H9 (cell line): ENCODE measurements around the gene CDH5. TPM values are rescaled to one million over a fixed set of nuclear protein-coding genes. Genes with fewer than 3 reads are reported as not detected.

Source experiments
- DNase-seq: peaks from one replicate; pipeline ENCODE4 v3.0.0-alpha.2; 2017
- H2AFZ ChIP-seq: one replicate; pipeline ENCODE4 v1.6.1; 2013; ENCODE audit warnings: mild to moderate bottlenecking, low read length, control low read depth, moderate library complexity
- H2AK5ac ChIP-seq: 2 replicates; pipeline ENCODE4 v1.6.1; 2013; ENCODE audit warnings: low read length, control low read depth, mixed read lengths; ENCODE audit not compliant: insufficient read length
- H2BK120ac ChIP-seq: one replicate; pipeline ENCODE4 v1.6.1; 2013; ENCODE audit warnings: low read depth, mild to moderate bottlenecking, low read length, control low read depth, inconsistent platforms; ENCODE audit not compliant: poor library complexity, severe bottlenecking
- H2BK12ac ChIP-seq: 2 replicates; pipeline ENCODE4 v1.6.1; 2013; ENCODE audit warnings: low read length, control low read depth, mixed read lengths, low read depth; ENCODE audit not compliant: insufficient read length
- H2BK15ac ChIP-seq: 2 replicates; pipeline ENCODE4 v1.6.1; 2013; ENCODE audit warnings: low read depth, low read length, control low read depth
- H2BK20ac ChIP-seq: one replicate; pipeline ENCODE4 v1.6.1; 2013; ENCODE audit warnings: low read depth, mild to moderate bottlenecking, low read length, control low read depth, inconsistent platforms; ENCODE audit not compliant: poor library complexity, severe bottlenecking
- H2BK5ac ChIP-seq: 2 replicates; pipeline ENCODE4 v1.6.1; 2013; ENCODE audit warnings: low read length, control low read depth, mixed read lengths; ENCODE audit not compliant: insufficient read length
- H3K14ac ChIP-seq: 2 replicates; pipeline ENCODE4 v1.6.1; 2013; ENCODE audit warnings: low read length, control low read depth; ENCODE audit not compliant: insufficient read depth
- H3K18ac ChIP-seq: 2 replicates; pipeline ENCODE4 v1.6.1; 2013; ENCODE audit warnings: low read depth, mild to moderate bottlenecking, mixed read lengths, low read length, control low read depth; ENCODE audit not compliant: insufficient read length
- H3K23ac ChIP-seq: 2 replicates; pipeline ENCODE4 v1.6.1; 2013; ENCODE audit warnings: low read length, control low read depth, mixed read lengths, low read depth; ENCODE audit not compliant: insufficient read length
- H3K23me2 ChIP-seq: 2 replicates; pipeline ENCODE4 v1.6.1; 2013; ENCODE audit warnings: low read depth, mild to moderate bottlenecking, mixed read lengths, low read length, control low read depth; ENCODE audit not compliant: insufficient read length, poor library complexity, severe bottlenecking
- H3K27ac ChIP-seq: 2 replicates; pipeline ENCODE4 v1.5.1; 2013; ENCODE audit warnings: low read length, control low read depth, mixed read lengths, low read depth; ENCODE audit not compliant: insufficient read length
- H3K27me3 ChIP-seq: 2 replicates; pipeline ENCODE4 v1.6.1; 2013; ENCODE audit warnings: low read length, control low read depth, inconsistent platforms; ENCODE audit not compliant: insufficient read depth
- H3K4ac ChIP-seq: 2 replicates; pipeline ENCODE4 v1.6.1; 2013; ENCODE audit warnings: low read depth, mild to moderate bottlenecking, control low read depth, inconsistent platforms, low read length, moderate library complexity
- H3K4me1 ChIP-seq: 2 replicates; pipeline ENCODE4 v1.6.1; 2013; ENCODE audit warnings: low read length, control low read depth, inconsistent platforms; ENCODE audit not compliant: insufficient read depth
- H3K4me2 ChIP-seq: 2 replicates; pipeline ENCODE4 v1.6.1; 2013; ENCODE audit warnings: low read length, control low read depth, mixed read lengths; ENCODE audit not compliant: insufficient read length, insufficient read depth
- H3K56ac ChIP-seq: 2 replicates; pipeline ENCODE4 v1.6.1; 2013; ENCODE audit warnings: low read depth, mild to moderate bottlenecking, mixed read lengths, low read length, control low read depth; ENCODE audit not compliant: insufficient read length
- H3K79me1 ChIP-seq: 2 replicates; pipeline ENCODE4 v1.6.1; 2013; ENCODE audit warnings: low read depth, mild to moderate bottlenecking, moderate library complexity, low read length, control low read depth, inconsistent platforms; ENCODE audit not compliant: insufficient read depth, poor library complexity, severe bottlenecking
- H3K79me2 ChIP-seq: 2 replicates; pipeline ENCODE4 v1.6.1; 2013; ENCODE audit warnings: low read length, control low read depth, inconsistent platforms; ENCODE audit not compliant: insufficient read depth
- H3K9ac ChIP-seq: 2 replicates; pipeline ENCODE4 v1.6.1; 2013; ENCODE audit warnings: low read length, control low read depth, mixed read lengths; ENCODE audit not compliant: insufficient read length; ENCODE audit errors: extremely low read depth
- H3K9me3 ChIP-seq: one replicate; pipeline ENCODE4 v1.6.1; 2013; ENCODE audit warnings: low read depth, low read length, inconsistent platforms; ENCODE audit not compliant: control insufficient read depth
- H3T11ph ChIP-seq: one replicate; pipeline ENCODE4 v1.6.1; 2013; ENCODE audit warnings: mild to moderate bottlenecking, low read length, control low read depth, inconsistent platforms
- H4K20me1 ChIP-seq: one replicate; pipeline ENCODE4 v1.6.1; 2013; ENCODE audit not compliant: control insufficient read depth, insufficient read length, insufficient read depth
- H4K5ac ChIP-seq: 2 replicates; pipeline ENCODE4 v1.6.1; 2013; ENCODE audit warnings: low read depth, mild to moderate bottlenecking, mixed read lengths, low read length, control low read depth; ENCODE audit not compliant: insufficient read length
- H4K8ac ChIP-seq: replicated peaks from 2 replicates; pipeline ENCODE4 v1.6.1; 2013; ENCODE audit warnings: low read length, control low read depth, mixed read lengths, low read depth; ENCODE audit not compliant: insufficient read length
- H4K91ac ChIP-seq: 2 replicates; pipeline ENCODE4 v1.6.1; 2013; ENCODE audit warnings: low read depth, mild to moderate bottlenecking, moderate library complexity, mixed read lengths, low read length, control low read depth; ENCODE audit not compliant: insufficient read length
- H3K27ac Mint-ChIP-seq, 3 experiments: 2 replicates in 2 of 3; 3 replicates in 1 of 3; pipeline ENCODE4 v1.8.0; 2020 to 2021; ENCODE audit warnings: mixed read lengths in 3 of 3, mild to moderate bottlenecking in 1 of 3, moderate library complexity in 1 of 3
- H3K27me3 Mint-ChIP-seq: 2 replicates; pipeline ENCODE4 v1.8.0; 2021; ENCODE audit warnings: low read depth, mild to moderate bottlenecking, moderate library complexity, mixed read lengths
- H3K36me3 Mint-ChIP-seq, 3 experiments: 2 replicates in 2 of 3; 3 replicates in 1 of 3; pipeline ENCODE4 v1.8.0; 2020 to 2021; ENCODE audit warnings: low read depth in 3 of 3, mixed read lengths in 3 of 3; ENCODE audit not compliant: insufficient read depth in 1 of 3
- H3K4me1 Mint-ChIP-seq, 2 experiments: 2 replicates each; pipeline ENCODE4 v1.8.0; 2020; ENCODE audit warnings: mixed read lengths in 2 of 2
- H3K4me3 Mint-ChIP-seq, 2 experiments: 2 replicates in 1 of 2; 3 replicates in 1 of 2; pipeline ENCODE4 v1.8.0; 2020 to 2021; ENCODE audit warnings: mild to moderate bottlenecking in 2 of 2, mixed read lengths in 2 of 2, moderate library complexity in 1 of 2
- H3K9me3 Mint-ChIP-seq, 2 experiments: 2 replicates in 1 of 2; 3 replicates in 1 of 2; pipeline ENCODE4 v1.8.0; 2020; ENCODE audit warnings: mild to moderate bottlenecking in 2 of 2, mixed read lengths in 2 of 2, moderate library complexity in 1 of 2
- WGBS: extraction: QIAGEN DNeasy Blood & Tissue Kit; methylation state at CpG from one replicate; pipeline ENCODE4 v1.1.7; 2013; ENCODE audit warnings: missing lambda C conversion rate, low lambda C conversion rate, mixed read lengths; ENCODE audit not compliant: insufficient read length; ENCODE audit errors: extremely low coverage; 5-methylcytosine and 5-hydroxymethylcytosine counted together
- total RNA-seq: library from RNA; stranded (reverse); gene quantifications from 2 replicates; pipeline ENCODE4 v1.2.1, GENCODE V29; 2021
- TF ChIP-seq, protein P1 (sequence below): fragments of 200-600 bp; sonication (generic); conservative IDR thresholded peaks from 3 replicates; pipeline ENCODE4 v1.8.0; 2021; ENCODE audit warnings: antibody characterized with exemption, mild to moderate bottlenecking

CDH5 gene
- total RNA-seq, 1 experiment from 2014 or later = 0.20 TPM

DNA sequence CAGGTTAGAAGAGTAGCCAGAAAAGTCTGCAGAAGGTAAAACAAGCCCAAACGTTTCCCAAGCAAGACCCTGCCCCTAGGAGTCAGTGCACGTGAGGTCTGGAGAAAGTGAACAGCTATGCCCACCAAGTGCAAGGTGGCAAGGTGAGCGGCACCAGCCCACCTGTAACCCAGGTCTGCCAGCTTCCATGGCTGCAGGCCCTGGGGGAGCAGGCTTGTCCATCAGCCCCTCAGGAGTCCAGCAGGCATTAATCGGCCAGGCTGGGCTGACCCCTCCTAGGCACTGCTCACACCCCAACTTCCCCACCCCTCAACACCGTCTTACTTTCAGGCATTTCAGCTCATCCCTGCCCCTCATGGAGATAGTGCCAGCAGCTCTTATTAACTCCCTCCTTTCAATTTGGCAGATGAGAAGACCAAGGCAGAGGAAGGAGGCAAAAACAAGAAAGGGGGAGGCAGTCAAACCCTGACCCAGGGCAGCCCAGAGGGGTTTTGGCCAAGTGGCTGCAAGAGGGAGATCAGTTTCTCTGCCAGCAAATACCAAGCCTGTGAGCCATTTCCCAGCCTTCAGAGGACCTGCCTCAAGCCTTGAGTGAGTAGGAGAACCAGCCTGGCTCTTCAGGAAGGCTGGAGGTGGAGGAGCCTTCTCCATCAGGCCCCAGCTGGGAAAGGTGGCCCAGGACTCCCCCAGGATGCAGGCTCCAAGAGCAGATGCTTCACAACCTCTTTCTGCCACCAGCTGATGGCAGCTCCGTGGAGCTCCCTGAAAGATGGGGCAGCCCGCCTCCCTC is 75.3 kb downstream of the CDH5 start:
- no peaks in the 10 kb centered on the region for H4K20me1 ChIP-seq
- H3K79me2 ChIP-seq = no peaks in the 10 kb centered on the region
- Mint-ChIP-seq H3K4me1 (peaks cover 9 to 17% of the 10 kb centered on the region in 2 experiments), H3K4me3 (no peak overlapping the region), H3K9me3 (no peaks in the 10 kb centered on the region), H3K27me3 (peaks cover 35% of the 10 kb centered on the region), H3K27ac (no peak overlapping the region), H3K36me3 (no peaks in the 10 kb centered on the region)
- no peak overlapping the region for H2BK15ac ChIP-seq
- H3K18ac ChIP-seq = no peak overlapping the region
- H2BK20ac ChIP-seq = no peak overlapping the region
- no peaks in the 10 kb centered on the region for H3K79me1 ChIP-seq
- H3T11ph ChIP-seq = no peak overlapping the region
- H3K9me3 ChIP-seq = no peaks in the 10 kb centered on the region
- no peak overlapping the region for H4K91ac ChIP-seq
- H3K14ac ChIP-seq = no peak overlapping the region
- H3K9ac ChIP-seq = no peak overlapping the region
- H2BK120ac ChIP-seq = no peak overlapping the region
- no peak overlapping the region for H2AFZ ChIP-seq
- no peak overlapping the region for H3K4me2 ChIP-seq
- no peak overlapping the region for H3K56ac ChIP-seq
- H3K23ac ChIP-seq = no peak overlapping the region
- no peak overlapping the region for H4K5ac ChIP-seq
- H3K4me1 ChIP-seq = no peaks in the 10 kb centered on the region
- no peak overlapping the region for H2BK12ac ChIP-seq
- WGBS = no CpG with 5 or more reads among the region's 7 CpGs
- H3K27me3 ChIP-seq = no peaks in the 10 kb centered on the region
- no peak overlapping the region for H4K8ac ChIP-seq
- no peak overlapping the region for H2AK5ac ChIP-seq
- DNase-seq = no peak
- no peak overlapping the region for H2BK5ac ChIP-seq
- no peaks in the 10 kb centered on the region for H3K23me2 ChIP-seq
- TF ChIP-seq, protein P1, sequence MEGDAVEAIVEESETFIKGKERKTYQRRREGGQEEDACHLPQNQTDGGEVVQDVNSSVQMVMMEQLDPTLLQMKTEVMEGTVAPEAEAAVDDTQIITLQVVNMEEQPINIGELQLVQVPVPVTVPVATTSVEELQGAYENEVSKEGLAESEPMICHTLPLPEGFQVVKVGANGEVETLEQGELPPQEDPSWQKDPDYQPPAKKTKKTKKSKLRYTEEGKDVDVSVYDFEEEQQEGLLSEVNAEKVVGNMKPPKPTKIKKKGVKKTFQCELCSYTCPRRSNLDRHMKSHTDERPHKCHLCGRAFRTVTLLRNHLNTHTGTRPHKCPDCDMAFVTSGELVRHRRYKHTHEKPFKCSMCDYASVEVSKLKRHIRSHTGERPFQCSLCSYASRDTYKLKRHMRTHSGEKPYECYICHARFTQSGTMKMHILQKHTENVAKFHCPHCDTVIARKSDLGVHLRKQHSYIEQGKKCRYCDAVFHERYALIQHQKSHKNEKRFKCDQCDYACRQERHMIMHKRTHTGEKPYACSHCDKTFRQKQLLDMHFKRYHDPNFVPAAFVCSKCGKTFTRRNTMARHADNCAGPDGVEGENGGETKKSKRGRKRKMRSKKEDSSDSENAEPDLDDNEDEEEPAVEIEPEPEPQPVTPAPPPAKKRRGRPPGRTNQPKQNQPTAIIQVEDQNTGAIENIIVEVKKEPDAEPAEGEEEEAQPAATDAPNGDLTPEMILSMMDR = no peak
- H3K4ac ChIP-seq = no peak overlapping the region
- no peak overlapping the region for H3K27ac ChIP-seq
